ENCODE results near the gene PALLD. TPM values are rescaled to one million over a fixed set of nuclear protein-coding genes. Genes with fewer than 3 reads are reported as not detected.

PALLD gene
- total and polyA plus RNA-seq, 2 of the 13 experiments (the other 11 are each of a cell fraction or from before 2014, with no cell fraction given), result 0.50 to 1.5 TPM

- TF ChIP-seq, protein P1, sequence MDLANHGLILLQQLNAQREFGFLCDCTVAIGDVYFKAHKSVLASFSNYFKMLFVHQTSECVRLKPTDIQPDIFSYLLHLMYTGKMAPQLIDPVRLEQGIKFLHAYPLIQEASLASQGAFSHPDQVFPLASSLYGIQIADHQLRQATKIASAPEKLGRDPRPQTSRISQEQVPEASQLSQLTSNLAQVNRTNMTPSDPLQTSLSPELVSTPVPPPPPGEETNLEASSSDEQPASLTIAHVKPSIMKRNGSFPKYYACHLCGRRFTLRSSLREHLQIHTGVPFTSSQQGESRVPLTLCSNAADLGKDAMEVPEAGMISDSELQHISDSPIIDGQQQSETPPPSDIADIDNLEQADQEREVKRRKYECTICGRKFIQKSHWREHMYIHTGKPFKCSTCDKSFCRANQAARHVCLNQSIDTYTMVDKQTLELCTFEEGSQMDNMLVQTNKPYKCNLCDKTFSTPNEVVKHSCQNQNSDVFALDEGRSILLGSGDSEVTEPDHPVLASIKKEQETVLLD (CRISPR knock-in tag; IDR thresholded peaks at IDR 0.05; ENCODE audit: low read depth), result no peak
- TF ChIP-seq, protein P2, sequence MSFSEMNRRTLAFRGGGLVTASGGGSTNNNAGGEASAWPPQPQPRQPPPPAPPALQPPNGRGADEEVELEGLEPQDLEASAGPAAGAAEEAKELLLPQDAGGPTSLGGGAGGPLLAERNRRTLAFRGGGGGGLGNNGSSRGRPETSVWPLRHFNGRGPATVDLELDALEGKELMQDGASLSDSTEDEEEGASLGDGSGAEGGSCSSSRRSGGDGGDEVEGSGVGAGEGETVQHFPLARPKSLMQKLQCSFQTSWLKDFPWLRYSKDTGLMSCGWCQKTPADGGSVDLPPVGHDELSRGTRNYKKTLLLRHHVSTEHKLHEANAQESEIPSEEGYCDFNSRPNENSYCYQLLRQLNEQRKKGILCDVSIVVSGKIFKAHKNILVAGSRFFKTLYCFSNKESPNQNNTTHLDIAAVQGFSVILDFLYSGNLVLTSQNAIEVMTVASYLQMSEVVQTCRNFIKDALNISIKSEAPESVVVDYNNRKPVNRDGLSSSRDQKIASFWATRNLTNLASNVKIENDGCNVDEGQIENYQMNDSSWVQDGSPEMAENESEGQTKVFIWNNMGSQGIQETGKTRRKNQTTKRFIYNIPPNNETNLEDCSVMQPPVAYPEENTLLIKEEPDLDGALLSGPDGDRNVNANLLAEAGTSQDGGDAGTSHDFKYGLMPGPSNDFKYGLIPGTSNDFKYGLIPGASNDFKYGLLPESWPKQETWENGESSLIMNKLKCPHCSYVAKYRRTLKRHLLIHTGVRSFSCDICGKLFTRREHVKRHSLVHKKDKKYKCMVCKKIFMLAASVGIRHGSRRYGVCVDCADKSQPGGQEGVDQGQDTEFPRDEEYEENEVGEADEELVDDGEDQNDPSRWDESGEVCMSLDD (CRISPR knock-in tag; IDR thresholded peaks at IDR 0.05; ENCODE audit: borderline replicate concordance), result no peak
- no peak for TF ChIP-seq ZNF292 (CRISPR knock-in tag; IDR thresholded peaks at IDR 0.05; ENCODE audit: borderline replicate concordance, low read depth)
- TF ChIP-seq STAG1 (CRISPR knock-in tag; IDR thresholded peaks at IDR 0.05), result peak; percentile 34
- 0 out of 2 replicates have a peak, but pooled peaks have one; percentile 12 for TF ChIP-seq ZBTB33 (CRISPR knock-in tag; IDR thresholded peaks at IDR 0.05)
- TF ChIP-seq ZNF552 (CRISPR knock-in tag; IDR thresholded peaks at IDR 0.05; ENCODE audit: borderline replicate concordance), result no peak
- TF ChIP-seq ZNF160 (CRISPR knock-in tag; IDR thresholded peaks at IDR 0.05), result no peak
- no peak for TF ChIP-seq HNRNPLL (IDR thresholded peaks at IDR 0.05; ENCODE audit: low read depth, low read length, poor library complexity, severe bottlenecking)
- TF ChIP-seq KDM5A (IDR thresholded peaks at IDR 0.05; ENCODE audit: borderline replicate concordance, low read length), result no peak
- no peak for TF ChIP-seq HNF4A (CRISPR knock-in tag; IDR thresholded peaks at IDR 0.05)
- peak; percentile 62; the same call in 1 of the 2 replicates for TF ChIP-seq ONECUT2 (CRISPR knock-in tag; IDR thresholded peaks at IDR 0.05)
- TF ChIP-seq, protein P3, sequence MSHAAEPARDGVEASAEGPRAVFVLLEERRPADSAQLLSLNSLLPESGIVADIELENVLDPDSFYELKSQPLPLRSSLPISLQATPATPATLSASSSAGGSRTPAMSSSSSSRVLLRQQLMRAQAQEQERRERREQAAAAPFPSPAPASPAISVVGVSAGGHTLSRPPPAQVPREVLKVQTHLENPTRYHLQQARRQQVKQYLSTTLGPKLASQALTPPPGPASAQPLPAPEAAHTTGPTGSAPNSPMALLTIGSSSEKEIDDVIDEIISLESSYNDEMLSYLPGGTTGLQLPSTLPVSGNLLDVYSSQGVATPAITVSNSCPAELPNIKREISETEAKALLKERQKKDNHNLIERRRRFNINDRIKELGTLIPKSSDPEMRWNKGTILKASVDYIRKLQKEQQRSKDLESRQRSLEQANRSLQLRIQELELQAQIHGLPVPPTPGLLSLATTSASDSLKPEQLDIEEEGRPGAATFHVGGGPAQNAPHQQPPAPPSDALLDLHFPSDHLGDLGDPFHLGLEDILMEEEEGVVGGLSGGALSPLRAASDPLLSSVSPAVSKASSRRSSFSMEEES (CRISPR knock-in tag; IDR thresholded peaks at IDR 0.05), result no peak
Observed at GRCh38 chr4:168942985-168943384, 446.1 kb downstream of the PALLD start (continued).
